K562 (cell line): ENCODE data around the gene HFE. TPM values are rescaled to one million over a fixed set of nuclear protein-coding genes. Genes with fewer than 3 reads are reported as not detected.

Source experiments
- FOXA3 ChIP-seq, 2 experiments: fragments of 450-650 bp in 1 of 2; sonication (generic) in 1 of 2; formaldehyde crosslinking; IDR thresholded peaks in 1 of 2; conservative IDR thresholded peaks in 1 of 2; 2 replicates each; pipeline versions ENCODE4 v1.4.0 to v1.8.0; 2020 to 2022; ENCODE audit warnings: mild to moderate bottlenecking in 2 of 2, missing genetic modification reagents in 1 of 2
- GABPA ChIP-seq: fragments of 200-800 bp; sonication (Bioruptor generic); conservative IDR thresholded peaks from 2 replicates; pipeline ENCODE4 v1.6.1; 2016; ENCODE audit warnings: low read depth, missing genetic modification characterization, missing compliant biosample characterization
- GTF2A2 ChIP-seq: IDR thresholded peaks from 2 replicates; pipeline ENCODE4 v1.6.1; 2016; ENCODE audit warnings: mild to moderate bottlenecking, missing genetic modification characterization, missing compliant biosample characterization
- HNRNPH1 ChIP-seq: fragments of 200-400 bp; formaldehyde crosslinking; optimal IDR thresholded peaks from 2 replicates; pipeline ENCODE3; 2017; ENCODE audit warnings: low read depth, mild to moderate bottlenecking, low read length, moderate library complexity
- KAT8 ChIP-seq: fragments of 450-650 bp; IDR thresholded peaks from 2 replicates; pipeline ENCODE4 v1.6.1; 2016; ENCODE audit warnings: low read depth, mild to moderate bottlenecking
- MBD2 ChIP-seq: sonication (generic); IDR thresholded peaks from 2 replicates; pipeline ENCODE4 v1.6.1; 2016; ENCODE audit warnings: low read depth, borderline replicate concordance
- NFXL1 ChIP-seq: fragments of 450-650 bp; formaldehyde crosslinking; IDR thresholded peaks from 2 replicates; pipeline ENCODE4 v1.4.0; 2021; ENCODE audit warnings: mild to moderate bottlenecking
- PRMT5 ChIP-seq: sonication (generic); formaldehyde crosslinking; IDR thresholded peaks from 2 replicates; pipeline ENCODE4 v1.5.0; 2020; ENCODE audit warnings: missing genetic modification reagents
- PTRF ChIP-seq: fragments of 450-650 bp; IDR thresholded peaks from 2 replicates; pipeline ENCODE4 v1.6.1; 2016; ENCODE audit warnings: mild to moderate bottlenecking, missing genetic modification characterization, missing compliant biosample characterization
- PTTG1 ChIP-seq: fragments of 450-650 bp; IDR thresholded peaks from 2 replicates; pipeline ENCODE4 v1.6.1; 2016; ENCODE audit warnings: low read depth, mild to moderate bottlenecking, missing genetic modification characterization, missing compliant biosample characterization
- RB1 ChIP-seq: fragments of 450-650 bp; IDR thresholded peaks from 2 replicates; pipeline ENCODE4 v1.6.1; 2017; ENCODE audit warnings: low read depth, mild to moderate bottlenecking
- SAFB2 ChIP-seq: fragments of 200-400 bp; formaldehyde crosslinking; IDR thresholded peaks from 2 replicates; pipeline ENCODE4 v1.6.1; 2018; ENCODE audit warnings: borderline replicate concordance, low read length, low read depth, moderate library complexity; ENCODE audit not compliant: severe bottlenecking
- ZNF232 ChIP-seq: sonication (generic); formaldehyde crosslinking; IDR thresholded peaks from 2 replicates; pipeline ENCODE4 v1.8.0; 2022; ENCODE audit warnings: mild to moderate bottlenecking, missing genetic modification reagents
- ZNF707 ChIP-seq: fragments of 250-450 bp; sonication (Bioruptor Pico); conservative IDR thresholded peaks from 2 replicates; pipeline ENCODE4 v1.8.0; 2022; ENCODE audit warnings: inconsistent platforms, mild to moderate bottlenecking, moderate library complexity
- polyA plus RNA-seq, 8 experiments: library from polyadenylated mRNA; depleted of rRNA in 4 of 8; stranded (reverse) in 5 of 8; unstranded in 3 of 8; fragments of >200 nt; fragmentation: Nextera tagmentation in 2 of 8; fragmentation: Illumina TruSeq in 1 of 8; extraction: Ambion mirVana in 2 of 8; extraction: Trizol in 1 of 8; gene quantifications; 2 replicates each; pipeline versions ENCODE4 v1.2.1 to v1.2.3, GENCODE V29; 2011 to 2014; ENCODE audit warnings: inconsistent platforms in 1 of 8, missing spikeins in 1 of 8
- total RNA-seq, 7 experiments: library from RNA; depleted of rRNA in 6 of 7; stranded (reverse); fragments of >200 nt in 6 of 7; fragmentation: Illumina TruSeq in 2 of 7; extraction: Trizol in 2 of 7; gene quantifications; 2 replicates each; pipeline versions ENCODE4 v1.2.1 to v1.2.3, GENCODE V29; 2011 to 2021; ENCODE audit warnings: low replicate concordance in 1 of 7
- TF ChIP-seq, protein P1 (sequence below): fragments of 450-650 bp; IDR thresholded peaks from 2 replicates; pipeline ENCODE4 v1.6.1; 2018; ENCODE audit not compliant: partially characterized antibody
- TF ChIP-seq, protein P2 (sequence below): fragments of 450-650 bp; formaldehyde crosslinking; IDR thresholded peaks from 2 replicates; pipeline ENCODE4 v1.4.0; 2020; ENCODE audit warnings: mild to moderate bottlenecking, moderate library complexity
- TF ChIP-seq, protein P3 (sequence below), 2 experiments: IDR thresholded peaks in 1 of 2; conservative IDR thresholded peaks in 1 of 2; 2 replicates each; pipeline ENCODE4 v1.6.1; 2016; ENCODE audit warnings: low read depth in 2 of 2, mild to moderate bottlenecking in 1 of 2, missing compliant biosample characterization in 1 of 2, missing genetic modification characterization in 1 of 2, moderate library complexity in 1 of 2

HFE gene
- total and polyA plus RNA-seq, 9 of the 15 experiments (the other 6 are each of a cell fraction or from before 2014, with no cell fraction given) = 0.14 to 1.2 (median 0.76) TPM

DNA sequence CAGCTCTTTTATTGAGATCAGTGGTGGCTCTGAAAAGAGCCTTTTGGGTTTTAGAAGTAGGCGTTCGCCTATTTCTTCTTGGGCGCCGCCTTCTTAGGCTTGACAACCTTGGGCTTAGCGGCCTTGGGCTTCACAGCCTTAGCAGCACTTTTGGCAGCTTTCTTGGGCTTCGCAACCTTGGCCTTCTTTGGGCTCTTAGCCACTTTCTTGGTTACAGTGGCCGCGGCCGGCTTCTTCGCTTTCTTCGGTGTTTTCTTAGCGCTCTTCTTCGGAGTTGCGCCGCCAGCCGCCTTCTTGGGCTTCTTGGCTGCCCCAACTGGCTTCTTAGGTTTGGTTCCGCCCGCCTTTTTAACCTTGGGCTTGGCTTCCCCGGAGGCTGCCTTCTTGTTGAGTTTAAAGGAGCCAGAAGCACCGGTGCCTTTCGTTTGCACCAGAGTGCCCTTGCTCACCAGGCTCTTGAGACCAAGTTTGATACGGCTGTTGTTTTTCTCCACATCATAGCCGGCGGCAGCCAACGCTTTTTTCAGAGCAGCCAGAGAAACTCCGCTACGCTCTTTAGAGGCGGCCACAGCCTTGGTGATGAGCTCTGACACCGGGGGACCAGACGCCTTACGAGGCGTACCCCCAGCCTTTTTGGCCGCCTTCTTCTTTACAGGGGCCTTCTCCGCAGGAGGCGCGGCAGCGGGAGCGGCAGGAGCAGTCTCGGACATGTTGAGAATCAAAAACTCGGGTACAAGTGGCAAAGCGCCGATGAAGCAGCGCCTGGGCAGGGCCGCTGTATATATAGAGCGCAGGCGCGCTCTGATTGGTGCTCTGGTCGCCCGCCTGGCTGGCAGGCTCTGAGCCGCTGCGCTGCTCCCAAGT is 31.3 kb upstream of the HFE start (continued):
- TF ChIP-seq, protein P1, sequence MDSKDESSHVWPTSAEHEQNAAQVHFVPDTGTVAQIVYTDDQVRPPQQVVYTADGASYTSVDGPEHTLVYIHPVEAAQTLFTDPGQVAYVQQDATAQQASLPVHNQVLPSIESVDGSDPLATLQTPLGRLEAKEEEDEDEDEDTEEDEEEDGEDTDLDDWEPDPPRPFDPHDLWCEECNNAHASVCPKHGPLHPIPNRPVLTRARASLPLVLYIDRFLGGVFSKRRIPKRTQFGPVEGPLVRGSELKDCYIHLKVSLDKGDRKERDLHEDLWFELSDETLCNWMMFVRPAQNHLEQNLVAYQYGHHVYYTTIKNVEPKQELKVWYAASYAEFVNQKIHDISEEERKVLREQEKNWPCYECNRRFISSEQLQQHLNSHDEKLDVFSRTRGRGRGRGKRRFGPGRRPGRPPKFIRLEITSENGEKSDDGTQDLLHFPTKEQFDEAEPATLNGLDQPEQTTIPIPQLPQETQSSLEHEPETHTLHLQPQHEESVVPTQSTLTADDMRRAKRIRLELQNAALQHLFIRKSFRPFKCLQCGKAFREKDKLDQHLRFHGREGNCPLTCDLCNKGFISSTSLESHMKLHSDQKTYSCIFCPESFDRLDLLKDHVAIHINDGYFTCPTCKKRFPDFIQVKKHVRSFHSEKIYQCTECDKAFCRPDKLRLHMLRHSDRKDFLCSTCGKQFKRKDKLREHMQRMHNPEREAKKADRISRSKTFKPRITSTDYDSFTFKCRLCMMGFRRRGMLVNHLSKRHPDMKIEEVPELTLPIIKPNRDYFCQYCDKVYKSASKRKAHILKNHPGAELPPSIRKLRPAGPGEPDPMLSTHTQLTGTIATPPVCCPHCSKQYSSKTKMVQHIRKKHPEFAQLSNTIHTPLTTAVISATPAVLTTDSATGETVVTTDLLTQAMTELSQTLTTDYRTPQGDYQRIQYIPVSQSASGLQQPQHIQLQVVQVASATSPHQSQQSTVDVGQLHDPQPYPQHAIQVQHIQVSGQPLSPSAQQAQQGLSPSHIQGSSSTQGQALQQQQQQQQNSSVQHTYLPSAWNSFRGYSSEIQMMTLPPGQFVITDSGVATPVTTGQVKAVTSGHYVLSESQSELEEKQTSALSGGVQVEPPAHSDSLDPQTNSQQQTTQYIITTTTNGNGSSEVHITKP = no peak
- TF ChIP-seq KAT8 (no peak), MBD2 (peak; percentile 98), RB1 (peak; percentile 16; the same call in 1 of the 2 replicates), PTRF (tag) (no peak), HNRNPH1 (no peak), NFXL1 (CRISPR knock-in tag) (no peak), ZNF707 (0 out of 2 replicates have a peak, but pooled peaks have one; percentile 35), ZNF232 (CRISPR knock-in tag) (peak; percentile 93), GABPA (tag) (peak; percentile 46), SAFB2 (no peak), PTTG1 (tag) (no peak), FOXA3 (CRISPR knock-in tag; conservative IDR thresholded peaks at IDR 0.05 in 1 of 2, IDR thresholded peaks at IDR 0.05 in 1 of 2) (peak in 1 of 2 experiments; percentile 61; a peak in 1 of 4 replicates), PRMT5 (CRISPR knock-in tag) (no peak), GTF2A2 (peak; percentile 93)
- TF ChIP-seq, protein P2, sequence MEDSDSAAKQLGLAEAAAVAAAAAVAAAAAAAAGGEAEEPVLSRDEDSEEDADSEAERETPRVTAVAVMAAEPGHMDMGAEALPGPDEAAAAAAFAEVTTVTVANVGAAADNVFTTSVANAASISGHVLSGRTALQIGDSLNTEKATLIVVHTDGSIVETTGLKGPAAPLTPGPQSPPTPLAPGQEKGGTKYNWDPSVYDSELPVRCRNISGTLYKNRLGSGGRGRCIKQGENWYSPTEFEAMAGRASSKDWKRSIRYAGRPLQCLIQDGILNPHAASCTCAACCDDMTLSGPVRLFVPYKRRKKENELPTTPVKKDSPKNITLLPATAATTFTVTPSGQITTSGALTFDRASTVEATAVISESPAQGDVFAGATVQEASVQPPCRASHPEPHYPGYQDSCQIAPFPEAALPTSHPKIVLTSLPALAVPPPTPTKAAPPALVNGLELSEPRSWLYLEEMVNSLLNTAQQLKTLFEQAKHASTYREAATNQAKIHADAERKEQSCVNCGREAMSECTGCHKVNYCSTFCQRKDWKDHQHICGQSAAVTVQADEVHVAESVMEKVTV = peak; percentile 38
- TF ChIP-seq, protein P3, sequence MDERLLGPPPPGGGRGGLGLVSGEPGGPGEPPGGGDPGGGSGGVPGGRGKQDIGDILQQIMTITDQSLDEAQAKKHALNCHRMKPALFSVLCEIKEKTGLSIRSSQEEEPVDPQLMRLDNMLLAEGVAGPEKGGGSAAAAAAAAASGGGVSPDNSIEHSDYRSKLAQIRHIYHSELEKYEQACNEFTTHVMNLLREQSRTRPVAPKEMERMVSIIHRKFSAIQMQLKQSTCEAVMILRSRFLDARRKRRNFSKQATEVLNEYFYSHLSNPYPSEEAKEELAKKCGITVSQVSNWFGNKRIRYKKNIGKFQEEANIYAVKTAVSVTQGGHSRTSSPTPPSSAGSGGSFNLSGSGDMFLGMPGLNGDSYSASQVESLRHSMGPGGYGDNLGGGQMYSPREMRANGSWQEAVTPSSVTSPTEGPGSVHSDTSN (CRISPR knock-in tag; IDR thresholded peaks at IDR 0.05; ENCODE audit: low read depth) = no peak
- TF ChIP-seq, protein P3 (tag; conservative IDR thresholded peaks at IDR 0.05; ENCODE audit: low read depth) = no peak
